HG03103 (cell line): ENCODE data around the gene TSLP.

Experiments
- ATAC-seq: cut with Tn5 transposase; IDR thresholded peaks from one replicate; pipeline ENCODE4 v1.9.1; 2021; ENCODE audit warnings: low read depth; ENCODE audit not compliant: unreplicated experiment

Gene TSLP

GRCh38 chr5:111092062-111092853 is 20.7 kb downstream of the TSLP start, which contains the start of gene WDR36:
Gene WDR36, plus strand, starts transcription at chr5:111092348. Its CDS starts 109 bp downstream, at chr5:111092457.
- ATAC-seq = peak; percentile 93

GRCh38 chr5:111095982-111096381 is 24.5 kb downstream of the TSLP start:
- ATAC-seq = no peak

DNA sequence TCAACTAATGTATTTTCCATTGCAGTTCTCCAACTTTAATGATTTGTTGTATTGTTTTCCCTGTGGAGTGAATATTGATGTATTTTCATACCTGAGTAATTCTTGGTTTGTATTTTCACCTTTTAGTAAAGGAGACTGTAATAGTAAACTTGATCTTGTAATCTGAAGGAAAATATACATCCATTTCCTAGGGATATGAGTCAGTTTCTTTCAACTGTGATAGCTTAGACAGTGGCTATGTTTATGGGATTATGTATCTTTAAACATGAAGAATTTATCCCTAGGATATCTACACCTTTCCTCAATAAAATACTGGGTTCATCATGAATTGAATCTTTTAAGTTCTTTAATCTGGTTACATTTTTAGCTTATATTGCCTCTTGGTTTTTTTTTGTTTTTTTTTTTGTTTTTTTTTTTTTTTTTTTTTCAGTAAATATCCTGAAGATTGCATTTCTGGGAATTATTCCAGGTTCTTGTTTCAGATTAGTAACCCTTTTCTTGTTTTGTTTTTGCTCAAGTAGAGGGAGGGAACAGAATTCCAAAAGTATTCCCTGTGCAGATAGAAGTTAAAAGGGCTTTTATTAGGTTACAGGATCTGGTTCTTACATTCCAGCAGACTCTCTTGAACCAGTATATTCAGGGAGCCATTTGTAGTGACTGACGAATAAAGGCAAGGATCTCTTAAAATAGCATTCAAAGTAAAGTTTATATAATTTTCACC is 27.7 kb downstream of the TSLP start:
- no peak for ATAC-seq

DNA sequence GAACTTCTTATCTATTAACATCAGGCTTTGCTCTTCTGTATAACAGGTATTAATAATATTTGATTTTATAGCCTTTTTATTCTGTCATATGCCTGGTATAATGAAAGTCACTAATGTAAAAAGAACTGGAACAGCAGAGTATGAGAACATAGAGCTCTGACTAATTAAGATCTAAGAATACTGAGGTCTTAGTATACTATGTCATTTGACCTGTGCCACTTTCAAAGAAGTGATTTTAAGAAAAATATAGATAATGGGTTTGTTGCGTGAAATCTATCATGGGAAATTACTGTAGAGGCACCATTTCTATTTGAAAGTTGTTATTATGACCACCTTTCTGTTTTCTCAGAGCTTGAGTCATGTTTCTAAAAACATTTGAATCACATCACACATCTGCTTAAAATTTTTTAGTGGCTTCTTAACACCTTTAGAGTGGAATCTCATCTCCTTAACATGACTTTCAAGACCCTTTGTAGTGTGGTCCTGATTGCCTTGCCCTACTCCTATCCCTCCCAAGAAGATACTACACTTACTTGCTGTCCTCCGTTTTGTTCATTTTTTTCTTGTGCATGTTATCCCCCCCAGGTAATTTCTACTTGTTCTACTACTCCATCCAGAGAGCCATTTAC is 34.9 kb downstream of the TSLP start:
- no peak for ATAC-seq

GRCh38 chr5:111107371-111107770 is 35.9 kb downstream of the TSLP start:
- ATAC-seq = no peak

GRCh38 chr5:111111956-111112355 is 40.4 kb downstream of the TSLP start:
- no peak for ATAC-seq

DNA sequence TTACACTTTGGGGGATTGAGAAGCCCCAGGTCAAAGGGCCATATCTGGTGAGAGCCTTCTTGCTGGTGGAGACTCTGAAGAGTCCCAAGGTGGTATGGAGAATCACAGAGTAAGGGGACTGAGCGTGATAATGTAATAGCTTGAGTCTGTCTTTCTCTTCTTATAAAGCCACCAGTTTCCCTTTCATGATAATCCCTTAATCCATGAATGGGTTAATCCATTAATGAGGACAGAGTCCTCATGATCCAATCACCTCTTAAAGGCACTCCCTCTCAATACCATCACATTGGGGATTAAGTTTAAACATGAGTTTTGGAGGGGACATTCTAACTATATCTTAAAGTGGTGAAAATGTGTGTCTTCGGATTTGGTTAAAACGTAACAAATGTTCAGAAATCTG is 42.2 kb downstream of the TSLP start:
- ATAC-seq = no peak

GRCh38 chr5:111115229-111115628 is 43.7 kb downstream of the TSLP start:
- no peak for ATAC-seq

DNA sequence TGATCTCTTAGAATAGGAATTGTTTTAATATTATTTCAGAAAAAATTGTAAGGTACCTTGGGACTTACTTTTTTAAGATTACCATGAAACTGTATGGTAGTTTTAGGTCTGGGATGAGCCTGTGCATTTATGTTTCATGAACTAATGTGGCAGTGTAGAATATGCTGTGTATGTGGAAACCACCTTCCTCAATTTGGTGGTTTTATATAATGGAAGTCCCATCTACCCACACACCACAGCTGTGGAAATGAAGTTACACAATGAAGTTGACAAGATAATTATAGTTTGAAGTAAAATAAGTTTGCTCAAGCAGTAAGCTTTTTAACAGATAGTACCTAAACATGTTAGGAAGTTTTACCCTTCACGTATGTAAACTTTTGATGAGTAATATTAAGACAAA is 45.0 kb downstream of the TSLP start:
- ATAC-seq = no peak

GRCh38 chr5:111117136-111117535 is 45.6 kb downstream of the TSLP start:
- no peak for ATAC-seq

GRCh38 chr5:111119221-111119620 is 47.7 kb downstream of the TSLP start:
- no peak for ATAC-seq

DNA sequence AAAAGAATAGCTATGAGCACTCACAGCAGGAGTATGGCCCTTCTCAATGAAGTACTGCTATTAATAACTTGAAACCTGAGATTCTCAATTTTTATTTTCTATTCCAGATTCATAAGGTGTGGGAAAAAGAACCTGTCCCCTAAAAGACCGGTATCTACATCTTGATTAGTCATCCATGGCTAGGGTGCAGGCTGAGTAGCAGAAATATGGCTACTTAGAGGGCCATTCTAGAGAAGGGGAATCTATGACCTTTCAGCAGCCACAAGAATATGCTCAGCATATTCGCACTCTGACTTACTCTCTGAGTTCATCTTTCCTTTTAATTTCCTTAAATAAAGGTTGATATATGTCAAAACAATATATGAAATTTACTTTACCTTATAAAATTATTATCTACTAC is 48.3 kb downstream of the TSLP start:
- ATAC-seq = no peak

DNA sequence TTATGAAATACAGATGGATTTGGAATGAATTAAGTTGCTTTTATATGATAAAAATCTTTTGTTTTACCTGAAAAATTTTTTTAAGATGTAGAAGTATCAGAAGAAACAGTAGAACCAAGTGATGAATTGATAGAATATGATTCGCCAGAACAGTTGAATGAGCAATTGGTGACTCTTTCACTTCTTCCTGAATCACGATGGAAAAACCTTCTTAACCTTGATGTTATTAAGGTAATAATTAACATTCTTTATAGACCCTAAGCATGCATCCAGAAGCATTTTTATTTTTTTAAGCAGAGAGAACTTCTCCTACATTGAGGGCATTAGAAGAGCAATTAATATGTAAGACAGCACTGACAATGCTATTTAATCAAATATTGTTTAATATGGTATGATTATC is 49.4 kb downstream of the TSLP start:
- no peak for ATAC-seq

DNA sequence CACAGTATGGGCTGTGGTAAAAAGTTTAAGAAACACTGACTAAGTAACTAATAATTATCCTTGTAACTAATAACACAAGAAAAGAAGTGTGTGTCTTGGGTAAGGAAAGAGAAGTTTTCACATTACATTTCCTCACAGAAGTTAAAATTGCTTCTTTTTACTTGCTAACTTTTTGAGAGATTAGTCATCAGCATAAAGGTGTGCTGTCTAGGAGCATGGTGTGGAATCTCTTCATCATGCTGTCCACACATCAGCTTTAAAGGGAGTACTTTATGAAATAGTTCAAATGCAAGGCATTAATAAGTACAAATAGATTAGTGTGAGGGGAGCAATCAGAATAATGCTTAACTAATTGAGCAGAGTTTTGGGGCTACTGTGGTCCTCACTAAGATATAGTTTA is 50.4 kb downstream of the TSLP start:
- ATAC-seq = no peak

- ATAC-seq = no peak
Observed at GRCh38 chr5:111122398-111122797, 50.9 kb downstream of the TSLP start.

GRCh38 chr5:111124793-111125192 is 53.3 kb downstream of the TSLP start:
- ATAC-seq = no peak

DNA sequence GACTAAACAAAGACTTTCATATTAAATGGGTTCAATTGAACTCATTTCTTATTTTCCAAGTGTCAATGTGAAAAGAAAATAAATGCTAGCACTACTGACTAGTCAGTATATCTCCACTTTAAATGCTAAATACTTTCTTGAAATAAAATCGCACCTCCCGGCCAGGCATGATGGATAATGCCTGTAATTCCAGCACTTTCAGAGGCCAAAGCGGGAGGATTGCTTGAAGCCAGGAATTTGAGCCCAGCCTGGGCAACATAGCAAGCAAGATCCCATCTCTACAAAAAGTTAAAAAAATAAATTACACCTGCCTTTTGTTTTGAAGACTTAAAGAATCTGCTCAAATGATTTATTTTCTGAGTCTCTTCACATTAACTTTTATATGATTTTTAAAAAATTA is 55.4 kb downstream of the TSLP start:
- ATAC-seq = no peak
